SK-MEL-5 (cell line): ENCODE results near the gene TSPAN9. TPM values are rescaled to one million over a fixed set of nuclear protein-coding genes. Genes with fewer than 3 reads are reported as not detected.

ENCODE experiments used
- DNase-seq: peaks from one replicate; pipeline ENCODE4 v3.0.0-alpha.2; 2016; ENCODE audit warnings: low read depth, low spot score
- in situ Hi-C: cut with HindIII; loops from 2 replicates; pipeline ENCODE4 v1.10.0; 2016; ENCODE audit warnings: low sequenced_read_pairs, high pct_unique_total_duplicates, low pct_unique_long_range_greater_than_20kb
- total RNA-seq: library from RNA; depleted of rRNA; stranded (reverse); fragments of >200 nt; shearing (Covaris generic); gene quantifications from 2 replicates; pipeline ENCODE4 v1.2.3, GENCODE V29; 2014

TSPAN9 gene
- total RNA-seq, 1 experiment from 2014 or later: 14.2 TPM

GRCh38 chr12:3107954-3108353, 30.8 kb downstream of the TSPAN9 start:
- in situ Hi-C loops: no loop called here
- no peak for DNase-seq

DNA sequence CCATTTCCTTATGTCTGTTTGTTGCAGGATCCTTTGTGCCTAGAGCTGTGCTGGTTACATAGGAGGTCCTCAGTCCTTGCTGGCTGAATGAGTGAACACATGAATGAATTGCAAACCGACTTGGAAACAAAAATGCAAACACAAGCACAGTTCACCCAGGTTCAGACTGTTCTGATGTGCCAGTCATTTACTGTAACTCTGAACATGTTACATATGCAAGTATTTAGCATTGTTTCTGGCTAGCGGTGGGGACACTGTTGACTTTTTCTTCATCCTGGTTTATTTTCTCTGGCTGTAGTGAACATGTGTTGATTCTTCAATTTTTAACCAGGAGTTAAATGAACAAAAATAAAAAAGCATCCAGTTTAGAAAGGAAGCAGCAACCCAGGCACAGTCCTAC, 33.4 kb downstream of the TSPAN9 start:
- DNase-seq: no peak
- in situ Hi-C loops: no loop called here

GRCh38 chr12:3113671-3114325, 36.6 kb downstream of the TSPAN9 start:
- DNase-seq: no peak
- in situ Hi-C loops: no loop called here

DNA sequence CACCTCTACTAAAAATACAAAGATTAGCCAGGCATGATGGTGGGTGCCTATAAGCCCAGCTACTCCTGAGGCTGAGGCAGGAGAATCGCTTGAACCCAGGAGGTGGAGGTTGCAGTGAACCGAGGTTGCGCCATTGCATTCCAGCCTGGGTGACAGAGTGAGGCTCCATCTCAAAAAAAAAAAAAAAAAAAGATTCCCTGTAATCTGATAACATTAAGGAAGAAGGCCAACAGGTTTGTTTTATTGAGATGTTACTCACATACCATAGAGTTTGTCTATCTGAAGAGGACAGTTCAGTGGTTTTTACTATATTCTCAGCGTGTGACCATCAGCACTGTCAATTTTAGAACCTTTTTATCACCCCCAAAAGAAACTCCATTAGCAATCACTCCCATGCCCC, 37.5 kb downstream of the TSPAN9 start:
- no peak for DNase-seq
- in situ Hi-C loops: no loop called here

- in situ Hi-C loops: no loop called here
- no peak for DNase-seq
Observed at GRCh38 chr12:3115078-3115477, 37.9 kb downstream of the TSPAN9 start.

DNA sequence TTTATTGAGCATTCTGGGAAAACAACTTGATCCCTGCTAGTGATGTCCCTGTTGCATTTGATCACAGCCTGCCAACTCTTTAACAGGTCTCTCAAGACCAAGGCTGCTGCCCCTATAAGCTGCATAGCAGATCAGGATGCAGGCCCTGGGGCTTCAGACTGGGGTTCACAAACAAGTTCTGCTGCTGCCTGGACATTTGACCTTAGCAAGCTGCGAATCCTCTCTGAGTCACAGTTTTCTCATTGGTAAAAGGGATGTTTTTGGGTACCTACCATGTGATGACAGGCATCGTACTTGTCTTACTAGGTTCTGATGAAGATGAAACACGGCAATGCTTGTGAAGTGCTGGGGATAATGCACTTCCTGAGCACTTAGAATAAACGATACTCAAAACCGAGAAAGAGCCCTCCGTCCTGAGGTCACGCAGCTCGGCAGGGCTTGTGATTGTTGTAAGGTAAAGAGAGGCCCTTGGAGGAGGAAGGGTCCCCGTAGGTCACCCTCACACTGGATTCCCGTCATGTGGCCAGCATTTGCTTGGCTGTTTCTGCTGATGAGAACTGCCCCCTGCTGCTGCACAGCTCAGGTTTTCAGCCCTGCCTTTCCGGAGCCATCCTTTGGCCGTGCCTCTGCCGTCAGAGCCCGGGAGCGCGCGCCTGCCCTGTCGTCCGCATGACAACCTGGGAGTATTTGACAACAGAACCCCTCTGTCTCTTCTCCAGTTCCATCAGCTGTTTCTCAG, 39.1 kb downstream of the TSPAN9 start:
- in situ Hi-C loops: no loop called here
- DNase-seq: no peak

- in situ Hi-C loops: no loop called here
- DNase-seq: no peak
Observed at GRCh38 chr12:3117144-3117581, 40.0 kb downstream of the TSPAN9 start.

GRCh38 chr12:3117591-3118015, 40.4 kb downstream of the TSPAN9 start:
- no peak for DNase-seq
- in situ Hi-C loops: no loop called here

- no peak for DNase-seq
- in situ Hi-C loops: no loop called here
Observed at GRCh38 chr12:3119192-3119755, 42.1 kb downstream of the TSPAN9 start.

DNA sequence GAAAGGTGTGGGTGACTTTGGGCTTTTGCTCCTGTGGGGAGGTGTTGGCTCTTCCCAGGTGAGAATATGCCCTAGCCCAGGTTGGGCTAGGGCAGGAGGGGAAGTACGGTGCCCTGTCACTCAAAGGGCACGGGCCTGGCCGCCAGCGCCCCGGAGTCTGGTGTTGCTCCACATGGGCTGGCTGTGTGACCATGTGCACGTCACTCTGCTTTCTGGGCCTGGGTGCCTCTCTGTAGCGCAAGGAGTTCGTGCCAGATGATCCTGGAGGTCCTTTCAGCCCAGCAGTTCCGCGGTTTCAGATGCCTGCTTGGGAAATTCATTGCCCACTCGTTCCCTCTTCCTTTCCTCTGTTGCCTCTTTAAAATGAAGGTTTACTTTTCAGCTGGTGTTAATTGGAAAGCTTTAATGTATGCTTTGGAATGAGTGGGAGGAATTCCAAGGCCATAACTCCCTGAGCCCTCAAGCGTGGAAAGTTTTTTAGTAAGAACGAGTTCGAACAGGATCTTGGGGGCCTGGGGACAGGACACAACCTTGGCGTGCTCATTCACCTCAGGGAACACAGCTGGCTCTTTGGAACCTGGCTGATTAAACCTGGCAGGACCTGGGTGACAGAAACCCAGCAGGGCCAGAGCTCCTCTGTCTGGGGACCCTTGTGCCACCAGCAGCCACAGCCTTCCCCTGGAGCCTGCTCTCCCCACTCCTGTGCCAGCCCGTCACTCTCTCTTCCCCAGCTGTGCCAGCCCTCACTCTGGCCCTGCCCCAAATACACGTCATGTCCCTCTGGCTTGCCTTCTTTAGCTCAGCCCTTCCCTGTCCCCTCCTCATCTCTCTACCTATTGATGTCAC, 42.8 kb downstream of the TSPAN9 start:
- DNase-seq: no peak
- in situ Hi-C loops: no loop called here

DNA sequence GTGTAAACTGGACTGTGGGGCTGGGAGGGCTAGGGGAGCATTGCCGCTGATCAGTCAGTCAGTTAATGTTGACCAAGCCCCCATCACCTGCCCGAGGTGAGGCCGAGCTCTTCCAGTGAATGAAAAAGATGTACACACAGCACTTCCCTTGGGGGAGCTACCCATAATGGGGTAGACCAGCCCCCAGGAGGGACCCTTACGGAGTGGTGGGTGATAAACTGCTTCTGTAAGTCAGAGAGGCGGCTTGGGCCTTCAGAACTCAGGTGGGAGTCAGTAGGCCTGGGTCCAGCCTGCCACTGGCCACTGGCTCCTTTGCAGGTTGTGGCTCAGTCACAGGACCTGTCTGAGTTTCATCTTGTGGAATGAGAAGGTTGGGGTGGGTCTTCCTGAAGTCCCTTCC, 43.5 kb downstream of the TSPAN9 start:
- DNase-seq: no peak
- in situ Hi-C loops: no loop called here

DNA sequence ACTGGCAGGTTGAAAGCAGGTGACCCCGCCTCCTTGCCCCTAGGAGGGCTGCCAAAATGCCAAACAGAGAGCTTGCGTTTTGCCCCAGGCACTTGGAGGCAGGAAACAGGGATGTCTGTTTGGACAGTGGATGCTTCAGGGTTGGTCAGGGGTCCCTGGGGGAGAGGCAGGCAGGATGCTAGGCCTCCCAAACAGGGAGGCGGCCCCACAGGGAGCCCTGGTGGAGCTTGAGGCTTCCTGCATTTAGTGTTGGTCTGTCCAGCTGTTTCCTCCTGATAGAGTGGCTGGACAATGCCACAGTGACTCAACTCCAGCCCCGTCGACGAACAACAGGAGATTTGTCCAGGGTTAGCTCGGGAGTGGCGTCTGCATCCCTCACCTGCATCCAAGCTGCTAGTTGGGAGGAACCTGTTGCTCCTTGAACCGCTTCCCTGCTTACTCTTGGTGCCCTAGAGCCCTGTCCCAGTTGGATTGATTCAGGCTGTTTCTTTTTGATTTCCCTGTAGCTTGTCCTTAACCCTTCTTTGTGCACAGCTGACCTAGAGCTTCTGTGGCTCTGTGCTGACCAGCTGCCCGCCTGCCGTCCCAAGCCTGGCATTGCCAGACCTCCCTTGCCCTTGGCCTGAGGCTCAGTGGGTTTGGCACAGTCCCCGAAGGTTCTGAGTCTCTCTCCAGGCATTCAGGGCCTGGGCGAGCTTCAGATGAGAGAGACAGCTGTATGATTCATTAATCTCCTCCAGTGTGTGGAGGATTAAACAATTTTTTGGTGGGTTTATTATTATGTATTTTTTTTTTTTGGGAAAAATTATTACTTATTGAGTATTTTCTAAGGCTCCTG, 45.9 kb downstream of the TSPAN9 start:
- DNase-seq: peak; percentile 28
- in situ Hi-C loops: no loop called here

GRCh38 chr12:3123729-3124128, 46.5 kb downstream of the TSPAN9 start:
- in situ Hi-C loops: no loop called here
- DNase-seq: no peak

- no peak for DNase-seq
- in situ Hi-C loops: no loop called here
Observed at GRCh38 chr12:3124917-3125316, 47.7 kb downstream of the TSPAN9 start.

DNA sequence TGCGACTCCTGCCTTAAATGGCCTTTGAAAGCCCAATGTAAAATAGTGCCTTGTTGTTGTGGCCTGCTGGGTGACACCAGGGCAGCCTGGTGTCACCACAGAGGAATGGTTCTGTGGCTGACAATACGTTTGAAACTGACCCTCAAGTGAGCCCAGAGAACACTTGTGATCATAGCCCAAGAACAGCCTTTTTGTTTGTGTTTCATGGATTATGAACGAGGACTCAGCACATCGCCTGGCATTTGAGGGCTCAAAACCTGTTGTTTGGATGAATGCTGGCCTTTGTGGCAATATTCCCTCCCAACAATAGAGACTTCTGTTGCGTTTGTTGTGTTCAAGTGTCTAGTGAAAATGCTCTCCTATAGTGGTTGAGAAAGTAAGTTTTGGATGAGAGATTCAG, 48.5 kb downstream of the TSPAN9 start:
- peak; percentile 97 for DNase-seq
- in situ Hi-C loops: no loop called here

GRCh38 chr12:3127832-3128231, 50.7 kb downstream of the TSPAN9 start:
- DNase-seq: no peak
- in situ Hi-C loops: no loop called here

DNA sequence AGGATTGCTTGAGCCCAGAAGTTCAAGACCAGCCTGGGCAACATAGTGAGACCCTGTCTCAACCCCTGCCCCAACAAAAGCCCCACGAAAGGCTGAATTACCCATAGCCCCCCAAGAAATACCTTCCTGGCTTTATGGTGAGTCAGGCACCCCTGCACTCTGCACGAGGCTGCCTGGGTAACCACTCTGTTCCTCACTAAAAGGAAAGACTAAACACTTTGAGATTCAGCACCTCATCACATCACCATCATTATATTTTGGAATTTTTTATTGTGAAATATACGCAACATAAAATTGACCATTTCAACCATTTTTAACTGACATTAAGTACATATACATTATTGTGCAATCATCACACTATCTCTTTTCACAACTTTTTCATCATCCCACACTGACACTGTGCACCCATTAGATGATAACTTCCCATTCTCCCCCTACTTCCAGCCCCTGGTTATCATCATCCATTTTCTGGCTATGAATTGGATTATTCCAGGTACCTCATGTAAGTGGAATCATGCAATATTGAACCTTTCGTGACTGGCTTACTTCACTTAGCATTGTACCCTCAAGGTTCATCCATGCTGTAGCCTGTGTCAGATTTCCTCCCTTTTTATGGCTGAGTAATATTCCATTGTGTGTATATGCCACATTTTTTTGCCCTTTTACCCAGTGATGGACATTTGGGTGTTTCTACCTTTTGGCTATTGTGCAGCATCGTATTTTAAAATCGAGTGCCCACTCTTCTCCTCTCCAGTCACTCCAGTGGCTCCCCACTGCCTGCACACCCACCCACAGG, 51.5 kb downstream of the TSPAN9 start:
- in situ Hi-C loops: no loop called here
- no peak for DNase-seq
